Heart right ventricle (tissue), 16 donors: ENCODE results near the gene FOLR1. TPM values are rescaled to one million over a fixed set of nuclear protein-coding genes. Genes with fewer than 3 reads are reported as not detected.

Experiments used
- ATAC-seq, 8 donors: fragments of 200-7000 bp; cut with Tn5 transposase; one replicate each; pipeline ENCODE4 v1.9.1; 2020; ENCODE audit warnings: mild to moderate bottlenecking in 8 of 8, moderate library complexity in 8 of 8, moderate number of reproducible peaks in 1 of 8
- DNase-seq, 2 donors: peaks; one replicate each; pipeline ENCODE4 v3.0.0-alpha.2; 2020
- H3K27ac ChIP-seq, 10 donors: fragments of 200-600 bp; sonication (generic) in 2 of 10; one replicate each; pipeline versions ENCODE4 v1.5.0 to v1.8.0; 2020 to 2022; ENCODE audit warnings: mild to moderate bottlenecking in 3 of 10
- H3K27me3 ChIP-seq, 7 donors: fragments of 200-600 bp; one replicate each; pipeline ENCODE4 v1.8.0; 2021 to 2022; ENCODE audit warnings: mild to moderate bottlenecking in 2 of 7
- H3K36me3 ChIP-seq, 9 donors: fragments of 200-600 bp; sonication (generic) in 1 of 9; one replicate each; pipeline versions ENCODE4 v1.5.0 to v1.8.0; 2020 to 2022; ENCODE audit warnings: mild to moderate bottlenecking in 2 of 9
- H3K4me1 ChIP-seq, 9 donors: fragments of 200-600 bp; sonication (generic) in 1 of 9; one replicate each; pipeline versions ENCODE4 v1.5.0 to v1.8.0; 2020 to 2022; ENCODE audit warnings: mild to moderate bottlenecking in 4 of 9
- H3K4me3 ChIP-seq, 10 donors: fragments of 200-600 bp; sonication (generic) in 2 of 10; one replicate each; pipeline versions ENCODE4 v1.5.0 to v1.8.0; 2020 to 2022; ENCODE audit warnings: mild to moderate bottlenecking in 7 of 10, moderate library complexity in 2 of 10
- H3K9me3 ChIP-seq, 11 donors: fragments of 200-600 bp in 10 of 11; sonication (generic) in 2 of 11; one replicate each; pipeline versions ENCODE4 v1.5.0 to v1.8.0; 2013 to 2022; ENCODE audit warnings: mild to moderate bottlenecking in 2 of 11, control low read depth in 1 of 11, moderate library complexity in 1 of 11
- CTCF ChIP-seq, 9 donors: fragments of 200-600 bp; sonication (generic) in 2 of 9; IDR thresholded peaks; one replicate each; pipeline versions ENCODE4 v1.5.0 to v1.8.0; 2021 to 2022; ENCODE audit warnings: antibody characterized with exemption in 9 of 9, mild to moderate bottlenecking in 5 of 9, moderate library complexity in 1 of 9
- WGBS, 2 donors: extraction: QIAGEN DNeasy Blood & Tissue Kit; methylation state at CpG; one replicate each; pipeline ENCODE4 v1.1.7; 2013; ENCODE audit warnings: inconsistent platforms in 1 of 2; 5-methylcytosine and 5-hydroxymethylcytosine counted together
- intact Hi-C, 10 donors: fragments of 100-400 bp; cut with DNase I; formaldehyde crosslinking; loops; one replicate each; pipeline versions ENCODE4 v1.11.1 to v1.14.2; 2022
- polyA plus RNA-seq, 2 donors: library from polyadenylated mRNA; stranded (reverse); fragments of 200-250 nt; gene quantifications; one replicate each; pipeline ENCODE4 v1.2.3, GENCODE V29; 2013
- total RNA-seq, 10 donors: library from RNA; stranded (reverse); fragmentation: NEBNext Ultra II Directional in 3 of 10; extraction: Animal tissue kit (Norgen Biotek cat#: 25700) in 3 of 10; gene quantifications; one replicate each; pipeline versions ENCODE4 v1.2.1 to v1.2.4, GENCODE V29; 2021 to 2023
- donor health status: Arrhythmogenic right ventricular cardiomyopathy.
- donor health status: ischemic (EF 13 %, LVEDD 7.1; RV severe dilation, severe dysfunction).
- donor health status: healthy with polysubstance abuse.
- donor health status: DM: no; HTN: yes; CAD: no.
- donor health status: DM: no; HTN: no; CAD: no.
- donor health status: ischemic (EF 25% LVEDD 6.9; RV normal size, moderate dysfunction).
- donor health status: ischemic (EF 25% LVEDD 5.7; RV mildly dilated, moderate dysfunction).
- donor health status: healthy.
- donor health status: DM: yes; HTN: yes; CAD: no.
- donor health status: Ischemic cardiomyopathy.
- donor health status: ischemic (EF 35%, LVEDD 5.7; RV mildly dilated, moderate dysfunction).
- donor health status: nonischemic (EF 11% LVEDD 7.7; RV severe dilation, severe dysfunction).
- donor health status: DM: yes; HTN: yes; CAD: no.
- donor health status: PGD.
- donor health status: ischemic (EF 29% LVEDD 5.4; RV normal size, mild dysfunction).
- donor health status: nonischemic (EF 23%, LVEDD 6.1; RV moderate dilation, normal function).

FOLR1 gene
- total and polyA plus RNA-seq, 12 donors: 0.16 to 1.4 (median 0.42) TPM; not detected in 3

GRCh38 chr11:72173291-72173690 is 18.6 kb upstream of the FOLR1 start:
- no peaks in the 10 kb centered on the region for H3K9me3 ChIP-seq
- intact Hi-C loops: no loop called here
- no peak for TF ChIP-seq CTCF (IDR thresholded peaks at IDR 0.05)
- no peak overlapping the region for H3K4me3 ChIP-seq
- ATAC-seq (no peak), DNase-seq (no peak)
- no peak overlapping the region for H3K27ac ChIP-seq
- H3K27me3 ChIP-seq: peaks cover 0 to 6% (median 0%) of the 10 kb centered on the region in 7 donors
- no peaks in the 10 kb centered on the region for H3K36me3 ChIP-seq
- 78 to 93% methylated on average over 3 of the region's 3 CpGs for WGBS, 2 donors
- H3K4me1 ChIP-seq: no peaks in the 10 kb centered on the region

- H3K9me3 ChIP-seq: no peaks in the 10 kb centered on the region
- intact Hi-C loops: no loop called here
- H3K27me3 ChIP-seq: peaks cover 0 to 6% (median 0%) of the 10 kb centered on the region in 7 donors
- H3K27ac ChIP-seq: no peak overlapping the region
- no peak for TF ChIP-seq CTCF (IDR thresholded peaks at IDR 0.05)
- no peak overlapping the region for H3K4me3 ChIP-seq
- no peaks in the 10 kb centered on the region for H3K4me1 ChIP-seq
- 74 to 80% methylated on average over 8 of the region's 8 CpGs for WGBS, 2 donors
- ATAC-seq (peak in 1 of 8 donors; percentile 37), DNase-seq (no peak)
- H3K36me3 ChIP-seq: no peaks in the 10 kb centered on the region
Observed at GRCh38 chr11:72174302-72175070, 17.5 kb upstream of the FOLR1 start.

GRCh38 chr11:72177656-72178055 is 14.3 kb upstream of the FOLR1 start:
- DNase-seq (no peak), ATAC-seq (no peak)
- intact Hi-C loops: no loop called here
- Histone ChIP-seq H3K4me1 (no peaks in the 10 kb centered on the region), H3K36me3 (no peaks in the 10 kb centered on the region), H3K27ac (no peak overlapping the region), H3K9me3 (no peaks in the 10 kb centered on the region), H3K4me3 (no peak overlapping the region), H3K27me3 (peaks cover 0 to 6% (median 0%) of the 10 kb centered on the region in 7 donors)
- TF ChIP-seq CTCF (IDR thresholded peaks at IDR 0.05): no peak
- WGBS, 2 donors: 76 to 85% methylated on average over 6 of the region's 6 CpGs

- Histone ChIP-seq H3K4me3 (no peak overlapping the region), H3K9me3 (no peaks in the 10 kb centered on the region), H3K27me3 (peaks cover 0 to 6% (median 0%) of the 10 kb centered on the region in 7 donors), H3K4me1 (no peaks in the 10 kb centered on the region), H3K36me3 (no peaks in the 10 kb centered on the region), H3K27ac (no peak overlapping the region)
- intact Hi-C loops: no loop called here
- ATAC-seq (no peak), DNase-seq (no peak)
- WGBS, 2 donors: 80 to 81% methylated on average over 7 of the region's 7 CpGs
- TF ChIP-seq CTCF (IDR thresholded peaks at IDR 0.05): no peak
Observed at GRCh38 chr11:72179049-72179803, 12.7 kb upstream of the FOLR1 start.
